Tracheal epithelial cell (primary cell): Measurements from ENCODE around the gene FOXD4L1. TPM values are rescaled to one million over a fixed set of nuclear protein-coding genes. Genes with fewer than 3 reads are reported as not detected.

Experiments used
- total RNA-seq: library from RNA; depleted of rRNA; stranded (reverse); fragments of >200 nt; gene quantifications from 2 replicates; pipeline ENCODE4 v1.2.1, GENCODE V29; 2014

FOXD4L1 gene
- total RNA-seq, result under 0.01 TPM in 2 replicates

DNA sequence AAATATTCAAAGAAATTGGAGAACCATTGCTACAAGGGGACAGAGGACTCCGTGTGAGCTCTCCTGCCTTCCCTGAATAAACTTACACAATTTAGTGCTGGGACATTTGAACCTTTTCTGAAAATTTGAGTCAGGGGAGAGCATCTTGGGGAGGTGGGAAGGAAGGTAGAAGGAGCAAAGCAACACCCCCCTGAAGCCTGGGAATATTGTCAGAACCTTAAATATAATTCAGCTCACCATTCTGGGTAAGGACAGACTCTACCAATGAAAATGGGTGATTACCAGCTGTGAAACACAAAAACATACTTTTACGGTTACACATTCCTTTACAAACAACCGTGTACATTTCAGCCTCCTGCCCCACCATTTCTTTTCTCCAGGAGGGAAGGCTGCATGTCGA lies at the start of gene FOXD4L1:
TSS of gene FOXD4L1 (plus strand) at position 301 of the 400 bp plus-strand sequence. CDS start 592 bp downstream, outside the sequence.

Other genes with a start within 250 kb of the FOXD4L1 start
- gene PAX8, start 219.7 kb upstream of the FOXD4L1 start, total RNA-seq, result under 0.01 and 24.3 TPM in 2 replicates
- gene ZNG1B, start 61.0 kb upstream of the FOXD4L1 start, total RNA-seq, result 20.5 and 27.0 TPM in 2 replicates
- gene RABL2A, start 128.6 kb downstream of the FOXD4L1 start, total RNA-seq, result 3.8 and 3.9 TPM in 2 replicates